H1 (cell line): ENCODE measurements around the gene IRGC.

Experiments
- CTCF ChIP-seq, 3 experiments: IDR thresholded peaks; 1 replicate in 2 of 3; 2 replicates in 1 of 3; pipeline versions ENCODE4 v1.5.1 to v1.6.1; 2011; ENCODE audit warnings: low read length in 3 of 3, mild to moderate bottlenecking in 3 of 3, inconsistent platforms in 2 of 3, low read depth in 1 of 3, moderate library complexity in 1 of 3; ENCODE audit not compliant: insufficient read depth in 1 of 3; ENCODE audit errors: control extremely low read depth in 1 of 3
- EZH2 ChIP-seq: fragments of 200-600 bp; sonication (generic); IDR thresholded peaks from 2 replicates; pipeline ENCODE4 v1.7.1; 2012; ENCODE audit warnings: low read depth, mild to moderate bottlenecking, moderate library complexity, low read length, inconsistent platforms; ENCODE audit not compliant: severe bottlenecking
- FOSL1 ChIP-seq: IDR thresholded peaks from 2 replicates; pipeline ENCODE4 v1.6.1; 2011; ENCODE audit warnings: mild to moderate bottlenecking, low read depth, low read length, moderate library complexity; ENCODE audit not compliant: insufficient read depth
- HDAC6 ChIP-seq: IDR thresholded peaks from one replicate; pipeline ENCODE4 v1.7.1; 2012; ENCODE audit warnings: low read depth, mild to moderate bottlenecking, inconsistent platforms, low read length, moderate library complexity
- KDM1A ChIP-seq: fragments of 200-600, 300-600 bp; sonication (generic); IDR thresholded peaks from 2 replicates; pipeline ENCODE4 v1.7.1; 2016; ENCODE audit warnings: mild to moderate bottlenecking, low read length, borderline replicate concordance
- TAF1 ChIP-seq: IDR thresholded peaks from 2 replicates; pipeline ENCODE4 v1.6.1; 2011; ENCODE audit warnings: mild to moderate bottlenecking, low read depth, low read length
- TF ChIP-seq, protein P1 (sequence below): IDR thresholded peaks from 2 replicates; pipeline ENCODE4 v1.6.1; 2012; ENCODE audit warnings: low read length, inconsistent platforms
- TF ChIP-seq, protein P2 (sequence below): IDR thresholded peaks from 2 replicates; pipeline ENCODE4 v1.6.1; 2012; ENCODE audit warnings: inconsistent platforms
- TF ChIP-seq, protein P3 (sequence below): IDR thresholded peaks from 2 replicates; pipeline ENCODE4 v1.6.1; 2012; ENCODE audit warnings: inconsistent platforms

GRCh38 chr19:43672061-43672679 lies 43.7 kb upstream of the IRGC start:
- TF ChIP-seq, protein P1, sequence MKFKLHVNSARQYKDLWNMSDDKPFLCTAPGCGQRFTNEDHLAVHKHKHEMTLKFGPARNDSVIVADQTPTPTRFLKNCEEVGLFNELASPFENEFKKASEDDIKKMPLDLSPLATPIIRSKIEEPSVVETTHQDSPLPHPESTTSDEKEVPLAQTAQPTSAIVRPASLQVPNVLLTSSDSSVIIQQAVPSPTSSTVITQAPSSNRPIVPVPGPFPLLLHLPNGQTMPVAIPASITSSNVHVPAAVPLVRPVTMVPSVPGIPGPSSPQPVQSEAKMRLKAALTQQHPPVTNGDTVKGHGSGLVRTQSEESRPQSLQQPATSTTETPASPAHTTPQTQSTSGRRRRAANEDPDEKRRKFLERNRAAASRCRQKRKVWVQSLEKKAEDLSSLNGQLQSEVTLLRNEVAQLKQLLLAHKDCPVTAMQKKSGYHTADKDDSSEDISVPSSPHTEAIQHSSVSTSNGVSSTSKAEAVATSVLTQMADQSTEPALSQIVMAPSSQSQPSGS, result no peak
- TF ChIP-seq FOSL1, result no peak
- no peak for TF ChIP-seq CTCF (IDR thresholded peaks at IDR 0.05; ENCODE audit: control extremely low read depth in 1 of 3, insufficient read depth in 1 of 3, low read depth in 1 of 3, low read length in 3 of 3)
- no peak for TF ChIP-seq EZH2
- TF ChIP-seq, protein P2, sequence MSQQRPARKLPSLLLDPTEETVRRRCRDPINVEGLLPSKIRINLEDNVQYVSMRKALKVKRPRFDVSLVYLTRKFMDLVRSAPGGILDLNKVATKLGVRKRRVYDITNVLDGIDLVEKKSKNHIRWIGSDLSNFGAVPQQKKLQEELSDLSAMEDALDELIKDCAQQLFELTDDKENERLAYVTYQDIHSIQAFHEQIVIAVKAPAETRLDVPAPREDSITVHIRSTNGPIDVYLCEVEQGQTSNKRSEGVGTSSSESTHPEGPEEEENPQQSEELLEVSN, result no peak
- no peak for TF ChIP-seq HDAC6
- TF ChIP-seq KDM1A, result no peak
- TF ChIP-seq TAF1, result no peak
- TF ChIP-seq, protein P3, sequence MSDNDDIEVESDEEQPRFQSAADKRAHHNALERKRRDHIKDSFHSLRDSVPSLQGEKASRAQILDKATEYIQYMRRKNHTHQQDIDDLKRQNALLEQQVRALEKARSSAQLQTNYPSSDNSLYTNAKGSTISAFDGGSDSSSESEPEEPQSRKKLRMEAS, result no peak
